ENCODE measurements around the gene ARAP3. TPM values are rescaled to one million over a fixed set of nuclear protein-coding genes. Genes with fewer than 3 reads are reported as not detected.
A peak's percentile ranks its signal among the peaks of the same experiment; 100 is the strongest.

Gene ARAP3
- total and polyA plus RNA-seq, 2 donors = 0.71 to 4.2 TPM

DNA sequence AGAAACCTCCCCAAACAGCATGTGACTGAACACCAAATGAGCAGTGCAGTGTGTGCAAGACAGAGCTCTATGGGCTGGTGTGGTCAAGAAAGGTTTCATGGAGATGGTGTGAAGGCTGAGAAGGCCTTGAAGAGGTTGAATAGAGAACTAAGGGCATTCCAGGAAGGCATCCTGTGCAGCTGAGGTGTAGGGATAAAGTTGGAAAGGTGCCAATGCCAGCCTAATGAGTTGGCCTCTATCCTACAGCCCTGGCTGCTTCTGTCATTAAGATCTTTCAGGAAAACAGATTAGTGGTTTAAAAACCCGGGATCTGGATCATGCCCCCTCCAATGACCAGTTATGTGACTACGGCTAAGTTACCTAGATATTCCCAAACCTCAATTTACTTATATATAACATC lies 49.4 kb downstream of the ARAP3 start:
- peaks cover 0 to 2% of the 10 kb centered on the region in 2 donors for H3K27me3 ChIP-seq (ENCODE audit: control insufficient read depth in 2 of 2, insufficient read depth in 1 of 2, low read length in 1 of 2)
- DNase-seq (ENCODE audit: low read depth in 6 of 9, low spot score in 9 of 9) = no peak
- H3K27ac ChIP-seq (ENCODE audit: low read depth in 1 of 2, low read length in 1 of 2) = no peak overlapping the region
- no peak overlapping the region for H3K4me3 ChIP-seq (ENCODE audit: low read length in 2 of 2)
- no peaks in the 10 kb centered on the region for H3K9me3 ChIP-seq (ENCODE audit: control insufficient read depth in 2 of 2, insufficient read depth in 1 of 2, low read length in 1 of 2)
- peaks cover 28 to 47% of the 10 kb centered on the region in 2 donors for H3K36me3 ChIP-seq (ENCODE audit: control insufficient read depth in 2 of 2, insufficient read depth in 2 of 2, low read length in 1 of 2)
- peaks cover 17 to 19% of the 10 kb centered on the region in 2 donors for H3K4me1 ChIP-seq (ENCODE audit: control insufficient read depth in 2 of 2, insufficient read depth in 2 of 2, low read length in 2 of 2)
- 99% methylated on average over 2 of the region's 2 CpGs for WGBS

DNA sequence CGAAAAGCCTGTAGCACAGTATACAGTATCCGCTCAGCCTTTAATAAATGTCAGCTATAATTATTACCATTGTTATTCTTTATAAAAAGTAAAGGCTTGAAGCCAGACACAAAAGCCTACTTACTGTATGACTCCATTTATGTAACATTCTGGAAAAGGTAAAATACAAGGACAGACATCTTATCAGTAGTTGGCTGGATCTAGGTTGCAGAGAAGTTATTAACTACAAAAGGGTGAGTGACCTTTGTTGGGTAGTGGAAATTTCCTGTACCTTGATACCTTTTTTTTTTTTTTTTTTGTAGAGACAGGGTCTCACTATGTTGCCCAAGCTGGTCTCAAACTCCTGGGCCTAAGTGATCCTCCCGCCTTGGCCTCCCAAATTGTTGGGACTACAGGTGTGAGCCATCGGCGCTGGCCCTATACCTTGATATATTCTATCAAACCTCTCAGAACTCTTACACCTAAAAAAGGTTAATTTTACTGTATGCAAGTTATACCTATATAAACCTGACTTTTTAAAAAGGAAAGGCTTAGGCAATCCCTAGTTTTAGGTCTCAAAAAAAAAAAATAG lies 51.4 kb downstream of the ARAP3 start:
- Histone ChIP-seq H3K36me3 (ENCODE audit: control insufficient read depth in 2 of 2, insufficient read depth in 2 of 2, low read length in 1 of 2) (peaks cover 41 to 62% of the 10 kb centered on the region in 2 donors), H3K4me3 (ENCODE audit: low read length in 2 of 2) (no peak overlapping the region), H3K27me3 (ENCODE audit: control insufficient read depth in 2 of 2, insufficient read depth in 1 of 2, low read length in 1 of 2) (no peaks in the 10 kb centered on the region), H3K9me3 (ENCODE audit: control insufficient read depth in 2 of 2, insufficient read depth in 1 of 2, low read length in 1 of 2) (no peaks in the 10 kb centered on the region), H3K27ac (ENCODE audit: low read depth in 1 of 2, low read length in 1 of 2) (no peak overlapping the region), H3K4me1 (ENCODE audit: control insufficient read depth in 2 of 2, insufficient read depth in 2 of 2, low read length in 2 of 2) (peaks cover 10% of the 10 kb centered on the region in 2 donors)
- 97% methylated on average over 5 of the region's 5 CpGs for whole genome bisulfite sequencing
- no peak for DNase-seq (ENCODE audit: low read depth in 6 of 9, low spot score in 9 of 9)

DNA sequence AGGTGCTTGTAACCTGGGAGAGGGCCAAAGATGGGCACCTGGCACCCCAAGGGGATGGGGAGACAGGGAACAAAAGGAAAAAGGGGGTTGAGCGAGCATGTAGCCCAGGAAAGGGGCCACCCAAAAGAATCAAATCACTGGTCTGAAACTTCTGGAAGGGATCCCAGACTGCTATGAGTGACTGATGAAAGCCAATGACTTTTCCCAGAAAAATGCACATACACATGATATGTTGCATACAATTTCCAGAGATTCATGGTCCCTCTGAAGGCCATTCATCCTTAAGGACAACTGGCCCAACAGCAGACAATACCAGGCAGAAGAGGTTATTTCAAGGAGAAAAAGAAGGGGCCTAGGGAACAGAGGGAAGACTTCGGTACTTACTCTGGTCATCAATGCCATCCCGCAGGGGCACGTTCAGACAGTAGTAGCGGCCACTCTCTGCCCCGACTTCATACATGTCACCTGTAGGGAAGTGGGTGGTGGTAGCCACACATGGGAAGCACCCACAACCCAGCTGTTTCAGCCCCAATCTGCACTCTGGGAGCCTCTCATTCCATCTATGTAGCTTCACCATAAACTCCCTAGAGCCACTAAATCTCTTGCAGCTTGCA lies 53.7 kb downstream of the ARAP3 start:
- WGBS = 98% methylated on average over 6 of the region's 6 CpGs
- Histone ChIP-seq H3K4me3 (ENCODE audit: low read length in 2 of 2) (no peak overlapping the region), H3K9me3 (ENCODE audit: control insufficient read depth in 2 of 2, insufficient read depth in 1 of 2, low read length in 1 of 2) (no peaks in the 10 kb centered on the region), H3K36me3 (ENCODE audit: control insufficient read depth in 2 of 2, insufficient read depth in 2 of 2, low read length in 1 of 2) (peaks cover 49 to 76% of the 10 kb centered on the region in 2 donors), H3K27me3 (ENCODE audit: control insufficient read depth in 2 of 2, insufficient read depth in 1 of 2, low read length in 1 of 2) (no peaks in the 10 kb centered on the region), H3K27ac (ENCODE audit: low read depth in 1 of 2, low read length in 1 of 2) (no peak overlapping the region), H3K4me1 (ENCODE audit: control insufficient read depth in 2 of 2, insufficient read depth in 2 of 2, low read length in 2 of 2) (peaks cover 0 to 3% of the 10 kb centered on the region in 2 donors)
- DNase-seq (ENCODE audit: low read depth in 6 of 9, low spot score in 9 of 9) = no peak

DNA sequence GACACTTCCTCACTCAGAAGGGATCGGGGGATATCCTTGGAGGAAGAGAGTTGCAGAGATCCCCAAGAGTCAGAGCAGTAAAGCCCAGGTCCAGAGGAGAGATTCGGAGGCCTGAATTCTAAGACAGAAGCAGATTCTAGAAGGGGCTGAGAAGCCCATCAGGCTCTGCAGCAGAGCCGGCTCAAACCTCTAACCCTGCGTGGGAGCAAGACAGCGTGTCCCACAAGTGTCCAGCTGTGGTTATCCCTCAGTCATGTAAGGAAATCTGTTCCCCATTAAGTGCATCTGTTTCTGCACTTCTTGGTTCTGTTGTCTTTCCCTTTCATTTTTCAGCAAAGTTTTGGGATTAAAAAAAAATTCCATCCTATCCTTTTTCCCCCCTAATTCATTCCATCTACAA lies 58.4 kb downstream of the ARAP3 start:
- no peak overlapping the region for H3K4me3 ChIP-seq (ENCODE audit: low read length in 2 of 2)
- no peaks in the 10 kb centered on the region for H3K9me3 ChIP-seq (ENCODE audit: control insufficient read depth in 2 of 2, insufficient read depth in 1 of 2, low read length in 1 of 2)
- H3K27ac ChIP-seq (ENCODE audit: low read depth in 1 of 2, low read length in 1 of 2) = peak overlapping the region in 1 of 2 donors; percentile 2
- no peak for DNase-seq (ENCODE audit: low read depth in 6 of 9, low spot score in 9 of 9)
- peaks cover 52 to 80% of the 10 kb centered on the region in 2 donors for H3K36me3 ChIP-seq (ENCODE audit: control insufficient read depth in 2 of 2, insufficient read depth in 2 of 2, low read length in 1 of 2)
- no peaks in the 10 kb centered on the region for H3K27me3 ChIP-seq (ENCODE audit: control insufficient read depth in 2 of 2, insufficient read depth in 1 of 2, low read length in 1 of 2)
- WGBS = 95% methylated on average over 5 of the region's 5 CpGs
- H3K4me1 ChIP-seq (ENCODE audit: control insufficient read depth in 2 of 2, insufficient read depth in 2 of 2, low read length in 2 of 2) = peaks cover 0 to 14% of the 10 kb centered on the region in 2 donors

DNA sequence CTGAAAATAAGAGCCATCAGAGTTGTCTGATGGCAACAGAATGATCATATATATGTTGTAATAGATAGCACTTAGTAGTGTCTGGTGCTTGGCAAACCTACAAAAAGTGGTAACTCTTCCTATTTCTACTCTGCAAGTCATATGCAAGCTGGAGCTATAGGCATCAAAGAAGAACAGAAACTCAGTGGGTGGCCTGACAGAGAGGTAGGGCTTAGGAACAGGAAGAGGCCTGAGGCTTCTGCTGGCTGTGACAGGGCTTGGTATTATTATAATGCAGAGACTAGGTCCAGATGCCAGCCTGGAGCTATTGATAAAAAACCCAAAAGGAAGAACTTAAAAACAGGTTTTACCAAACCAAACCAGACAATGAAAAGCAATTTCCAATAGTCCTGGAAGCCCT lies 58.8 kb downstream of the ARAP3 start:
- H3K27me3 ChIP-seq (ENCODE audit: control insufficient read depth in 2 of 2, insufficient read depth in 1 of 2, low read length in 1 of 2) = no peaks in the 10 kb centered on the region
- H3K36me3 ChIP-seq (ENCODE audit: control insufficient read depth in 2 of 2, insufficient read depth in 2 of 2, low read length in 1 of 2) = peaks cover 48 to 76% of the 10 kb centered on the region in 2 donors
- no peak overlapping the region for H3K4me3 ChIP-seq (ENCODE audit: low read length in 2 of 2)
- peak overlapping the region in 1 of 2 donors; percentile 2 for H3K27ac ChIP-seq (ENCODE audit: low read depth in 1 of 2, low read length in 1 of 2)
- H3K9me3 ChIP-seq (ENCODE audit: control insufficient read depth in 2 of 2, insufficient read depth in 1 of 2, low read length in 1 of 2) = no peaks in the 10 kb centered on the region
- peaks cover 0 to 14% of the 10 kb centered on the region in 2 donors for H3K4me1 ChIP-seq (ENCODE audit: control insufficient read depth in 2 of 2, insufficient read depth in 2 of 2, low read length in 2 of 2)
- peak in 1 of 9 donors; percentile 47 for DNase-seq (ENCODE audit: low read depth in 6 of 9, low spot score in 9 of 9)

DNA sequence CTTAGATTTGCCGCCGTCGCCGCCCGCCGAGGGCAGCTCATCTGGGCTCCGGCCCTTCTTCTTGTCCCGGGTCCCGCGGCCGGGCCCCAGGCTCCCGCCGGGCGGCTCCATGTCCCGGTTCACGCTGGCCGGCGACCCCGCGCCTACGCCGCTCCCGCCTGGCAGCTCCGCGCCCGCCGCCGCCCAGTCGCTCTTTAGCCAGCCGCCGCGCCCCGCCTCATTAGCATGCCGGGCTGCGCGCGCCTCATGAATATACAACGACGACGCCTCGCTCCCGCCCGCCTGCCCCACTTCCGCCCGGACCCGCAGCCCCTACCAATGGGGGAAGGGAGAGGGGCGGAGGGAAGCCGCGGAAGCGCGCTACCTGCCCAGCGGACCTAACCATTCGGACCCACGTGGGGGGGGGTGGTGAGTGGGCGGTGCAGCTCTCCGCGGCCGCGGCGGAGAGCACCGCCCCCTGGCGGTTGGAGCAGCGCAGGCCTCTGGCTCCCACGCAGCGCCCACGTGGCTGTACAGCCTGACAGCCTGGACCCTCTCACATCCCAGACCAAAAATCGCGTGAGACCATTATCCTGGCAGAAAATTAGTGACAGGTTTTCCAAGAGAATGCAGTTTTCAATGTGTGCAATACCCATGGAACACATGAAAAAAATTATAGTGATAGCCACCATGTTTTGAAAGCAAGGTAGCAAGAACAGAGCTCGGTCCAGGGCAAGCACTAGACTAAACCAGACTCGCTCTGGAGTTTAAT lies 63.1 kb downstream of the ARAP3 start, which contains the start of gene DIAPH1:
TSS of gene DIAPH1 (minus strand) at position 197 of the 751 bp plus-strand sequence. CDS start at position 111, 86 bp downstream.
- H3K4me1 ChIP-seq (ENCODE audit: control insufficient read depth in 2 of 2, insufficient read depth in 2 of 2, low read length in 2 of 2) = peaks cover 6 to 30% of the 10 kb centered on the region in 2 donors
- H3K27ac ChIP-seq (ENCODE audit: low read depth in 1 of 2, low read length in 1 of 2) = peak within 1 kb of the TSS; percentile 84 to 91
- DNase-seq (ENCODE audit: low read depth in 6 of 9, low spot score in 9 of 9) = peak; percentile 84 to 98 (median 95)
- no peaks in the 10 kb centered on the region for H3K27me3 ChIP-seq (ENCODE audit: control insufficient read depth in 2 of 2, insufficient read depth in 1 of 2, low read length in 1 of 2)
- no peaks in the 10 kb centered on the region for H3K9me3 ChIP-seq (ENCODE audit: control insufficient read depth in 2 of 2, insufficient read depth in 1 of 2, low read length in 1 of 2)
- 3% methylated on average over 70 of the region's 70 CpGs for WGBS
- peak within 1 kb of the TSS; percentile 75 to 95 for H3K4me3 ChIP-seq (ENCODE audit: low read length in 2 of 2)
- peaks cover 28 to 41% of the 10 kb centered on the region in 2 donors for H3K36me3 ChIP-seq (ENCODE audit: control insufficient read depth in 2 of 2, insufficient read depth in 2 of 2, low read length in 1 of 2)

DNA sequence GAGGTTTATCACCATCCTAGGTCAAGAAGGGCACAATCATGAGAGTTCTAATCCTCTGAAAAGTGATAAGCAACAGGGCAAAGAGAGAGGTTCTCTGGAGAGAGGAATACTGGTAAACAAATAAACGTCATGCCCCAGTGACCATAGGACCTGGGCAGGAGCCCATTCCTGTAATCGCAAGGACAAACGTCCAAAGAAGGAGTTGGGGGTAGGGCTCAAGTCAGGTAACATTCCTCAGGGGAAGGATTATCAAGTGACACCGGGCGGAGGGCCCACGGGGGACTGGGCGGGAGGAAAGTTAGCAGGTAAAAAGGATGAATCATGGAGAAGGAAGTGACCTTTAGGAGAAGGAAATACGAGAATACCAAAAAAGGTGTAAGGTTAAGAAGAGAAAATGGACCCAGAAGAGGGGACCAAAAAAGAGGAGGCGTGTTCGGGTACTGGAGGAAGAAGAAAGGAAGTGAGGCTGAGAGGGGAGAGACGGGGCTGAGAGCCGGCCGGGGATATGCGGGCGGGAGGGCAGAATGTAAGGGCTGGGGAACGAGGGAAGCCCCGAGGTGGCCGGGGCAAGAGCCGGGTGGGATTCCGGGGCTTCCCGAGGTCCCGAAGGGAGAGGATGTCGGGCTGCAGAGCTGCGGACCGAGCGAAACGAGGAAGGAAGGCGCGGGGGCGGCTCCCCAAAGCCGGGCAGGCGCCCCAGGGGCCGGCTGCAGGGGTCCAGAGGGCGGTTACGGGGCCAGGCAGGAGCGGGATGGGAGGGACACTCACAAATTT lies 63.8 kb downstream of the ARAP3 start:
- Histone ChIP-seq H3K4me3 (ENCODE audit: low read length in 2 of 2) (peak overlapping the region; percentile 75 to 95), H3K36me3 (ENCODE audit: control insufficient read depth in 2 of 2, insufficient read depth in 2 of 2, low read length in 1 of 2) (peaks cover 23 to 34% of the 10 kb centered on the region in 2 donors), H3K27me3 (ENCODE audit: control insufficient read depth in 2 of 2, insufficient read depth in 1 of 2, low read length in 1 of 2) (no peaks in the 10 kb centered on the region), H3K9me3 (ENCODE audit: control insufficient read depth in 2 of 2, insufficient read depth in 1 of 2, low read length in 1 of 2) (no peaks in the 10 kb centered on the region), H3K27ac (ENCODE audit: low read depth in 1 of 2, low read length in 1 of 2) (peak overlapping the region; percentile 84 to 91), H3K4me1 (ENCODE audit: control insufficient read depth in 2 of 2, insufficient read depth in 2 of 2, low read length in 2 of 2) (peaks cover 6 to 32% of the 10 kb centered on the region in 2 donors)
- under 1% methylated on average over 36 of the region's 36 CpGs for WGBS
- peak in 4 of 9 donors; percentile 48 to 75 (median 51) for DNase-seq (ENCODE audit: low read depth in 6 of 9, low spot score in 9 of 9)

DNA sequence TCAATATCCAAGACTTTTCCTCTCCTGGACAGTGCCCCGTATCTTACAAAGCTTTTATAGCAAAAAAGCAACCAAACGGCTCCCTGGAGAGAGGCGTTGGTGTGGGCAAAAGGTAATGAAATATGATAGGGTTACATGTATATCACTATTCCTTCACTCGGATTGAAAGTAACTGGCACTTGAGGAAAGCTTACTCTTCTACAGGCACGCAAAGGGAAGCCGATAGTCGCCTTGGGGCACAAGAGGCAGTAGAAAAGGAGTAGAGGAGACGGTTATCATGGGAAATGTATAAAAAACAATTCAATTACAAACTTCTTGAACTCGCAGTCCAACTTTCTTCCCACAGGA lies 64.4 kb downstream of the ARAP3 start:
- peak in 1 of 9 donors; percentile 53 for DNase-seq (ENCODE audit: low read depth in 6 of 9, low spot score in 9 of 9)
- no peaks in the 10 kb centered on the region for H3K27me3 ChIP-seq (ENCODE audit: control insufficient read depth in 2 of 2, insufficient read depth in 1 of 2, low read length in 1 of 2)
- H3K36me3 ChIP-seq (ENCODE audit: control insufficient read depth in 2 of 2, insufficient read depth in 2 of 2, low read length in 1 of 2) = peaks cover 22 to 29% of the 10 kb centered on the region in 2 donors
- peaks cover 6 to 29% of the 10 kb centered on the region in 2 donors for H3K4me1 ChIP-seq (ENCODE audit: control insufficient read depth in 2 of 2, insufficient read depth in 2 of 2, low read length in 2 of 2)
- H3K9me3 ChIP-seq (ENCODE audit: control insufficient read depth in 2 of 2, insufficient read depth in 1 of 2, low read length in 1 of 2) = no peaks in the 10 kb centered on the region
- H3K4me3 ChIP-seq (ENCODE audit: low read length in 2 of 2) = peak overlapping the region; percentile 75 to 95
- H3K27ac ChIP-seq (ENCODE audit: low read depth in 1 of 2, low read length in 1 of 2) = peak overlapping the region; percentile 84 to 91
- WGBS = 7% methylated on average over 9 of the region's 9 CpGs

Data from thymus (tissue), 11 donors.